WTC11 (cell line): ENCODE data around the gene CNTFR. TPM values are rescaled to one million over a fixed set of nuclear protein-coding genes. Genes with fewer than 3 reads are reported as not detected.

Source experiments
- ATAC-seq: fragments of 200-7000 bp; cut with Tn5 transposase; 2 replicates; pipeline ENCODE4 v1.10.0; 2021; ENCODE audit warnings: mild to moderate bottlenecking, moderate library complexity
- CTCF ChIA-PET: fragments of 300-600 bp; sonication (Branson Sonifier 250); formaldehyde crosslinking; loops from one replicate; lab custom pipeline; 2021; ENCODE audit warnings: antibody characterized with exemption; lab: Charles Lee
- POLR2A ChIA-PET: fragments of 350-600 bp; sonication (Branson Sonifier 250); formaldehyde crosslinking; loops from one replicate; lab custom pipeline; 2021; ENCODE audit warnings: antibody characterized with exemption; lab: Charles Lee
- DNase-seq: peaks from one replicate; pipeline ENCODE4 v3.0.0; 2021; ENCODE audit warnings: low spot score
- H3K27ac Mint-ChIP-seq: 2 replicates; pipeline ENCODE4 v1.8.0; 2021; ENCODE audit warnings: mixed read lengths
- H3K27me3 Mint-ChIP-seq: 2 replicates; pipeline ENCODE4 v1.8.0; 2021; ENCODE audit warnings: low read depth, mild to moderate bottlenecking, moderate library complexity, mixed read lengths
- H3K36me3 Mint-ChIP-seq: 2 replicates; pipeline ENCODE4 v1.8.0; 2021; ENCODE audit warnings: mixed read lengths
- H3K4me1 Mint-ChIP-seq: 2 replicates; pipeline ENCODE4 v1.8.0; 2022; ENCODE audit warnings: mixed read lengths
- H3K4me3 Mint-ChIP-seq: 2 replicates; pipeline ENCODE4 v1.8.0; 2021; ENCODE audit warnings: mild to moderate bottlenecking, moderate library complexity, mixed read lengths
- H3K9me3 Mint-ChIP-seq: 2 replicates; pipeline ENCODE4 v1.8.0; 2021; ENCODE audit warnings: mixed read lengths
- JAZF1 ChIP-seq: fragments of 250-450 bp; sonication (Bioruptor Pico); IDR thresholded peaks from 2 replicates; pipeline ENCODE4 v1.9.0; 2021; ENCODE audit warnings: moderate library complexity, mild to moderate bottlenecking, inconsistent platforms
- KAT7 ChIP-seq: sonication (generic); formaldehyde crosslinking; IDR thresholded peaks from 2 replicates; pipeline ENCODE4 v1.8.1; 2023; ENCODE audit warnings: missing genetic modification reagents, mild to moderate bottlenecking, borderline replicate concordance
- NR2C2 ChIP-seq: sonication (generic); formaldehyde crosslinking; IDR thresholded peaks from 2 replicates; pipeline ENCODE4 v1.8.0; 2022; ENCODE audit warnings: mild to moderate bottlenecking, missing genetic modification reagents
- RELA ChIP-seq: sonication (generic); formaldehyde crosslinking; IDR thresholded peaks from 2 replicates; pipeline ENCODE4 v1.8.1; 2022; ENCODE audit warnings: missing genetic modification reagents, mild to moderate bottlenecking, borderline replicate concordance
- RORB ChIP-seq: fragments of 250-450 bp; sonication (Bioruptor Pico); IDR thresholded peaks from 2 replicates; pipeline ENCODE4 v1.9.0; 2021; ENCODE audit warnings: mild to moderate bottlenecking
- SMAD4 ChIP-seq: sonication (generic); formaldehyde crosslinking; IDR thresholded peaks from 2 replicates; pipeline ENCODE4 v1.8.0; 2022; ENCODE audit warnings: mild to moderate bottlenecking, missing genetic modification reagents
- TCF7 ChIP-seq: sonication (generic); formaldehyde crosslinking; IDR thresholded peaks from 2 replicates; pipeline ENCODE4 v1.8.0; 2022; ENCODE audit warnings: mild to moderate bottlenecking, low read depth, missing genetic modification reagents, moderate library complexity
- ZBTB21 ChIP-seq: sonication (generic); formaldehyde crosslinking; IDR thresholded peaks from 2 replicates; pipeline ENCODE4 v1.8.1; 2023; ENCODE audit warnings: mild to moderate bottlenecking, missing genetic modification reagents, borderline replicate concordance
- ZNF138 ChIP-seq: sonication (generic); formaldehyde crosslinking; conservative IDR thresholded peaks from 2 replicates; pipeline ENCODE4 v1.8.1; 2022; ENCODE audit warnings: mild to moderate bottlenecking, moderate library complexity, missing genetic modification reagents
- ZNF232 ChIP-seq: sonication (generic); formaldehyde crosslinking; IDR thresholded peaks from 2 replicates; pipeline ENCODE4 v1.8.0; 2022; ENCODE audit warnings: mild to moderate bottlenecking, missing genetic modification reagents
- ZNF317 ChIP-seq: sonication (generic); formaldehyde crosslinking; IDR thresholded peaks from 2 replicates; pipeline ENCODE4 v1.8.1; 2023; ENCODE audit warnings: low read depth, mild to moderate bottlenecking, moderate library complexity, missing genetic modification reagents, borderline replicate concordance
- ZNF416 ChIP-seq: fragments of 250-450 bp; sonication (Bioruptor Pico); IDR thresholded peaks from 2 replicates; pipeline ENCODE4 v1.9.0; 2021; ENCODE audit warnings: mild to moderate bottlenecking, inconsistent platforms
- ZNF671 ChIP-seq: fragments of 250-450 bp; sonication (Bioruptor Pico); IDR thresholded peaks from 2 replicates; pipeline ENCODE4 v1.8.0; 2021; ENCODE audit warnings: mild to moderate bottlenecking
- total RNA-seq: library from RNA; stranded (reverse); gene quantifications from 3 replicates; pipeline ENCODE4 v1.2.3, GENCODE V29; 2021
- TF ChIP-seq, protein P1 (sequence below): sonication (generic); formaldehyde crosslinking; IDR thresholded peaks from 2 replicates; pipeline ENCODE4 v1.8.1; 2023; ENCODE audit warnings: mild to moderate bottlenecking, missing genetic modification reagents
- TF ChIP-seq, protein P2 (sequence below): sonication (generic); formaldehyde crosslinking; IDR thresholded peaks from 2 replicates; pipeline ENCODE4 v1.8.0; 2022; ENCODE audit warnings: mild to moderate bottlenecking, missing genetic modification reagents
- TF ChIP-seq, protein P3 (sequence below): sonication (generic); formaldehyde crosslinking; IDR thresholded peaks from 2 replicates; pipeline ENCODE4 v1.8.1; 2023; ENCODE audit warnings: mild to moderate bottlenecking, missing genetic modification reagents, moderate library complexity
- TF ChIP-seq, protein P4 (sequence below): fragments of 250-450 bp; sonication (Bioruptor Pico); conservative IDR thresholded peaks from 2 replicates; pipeline ENCODE4 v1.9.0; 2021; ENCODE audit warnings: mild to moderate bottlenecking
- TF ChIP-seq, protein P5 (sequence below): sonication (generic); formaldehyde crosslinking; IDR thresholded peaks from 2 replicates; pipeline ENCODE4 v1.8.1; 2022; ENCODE audit warnings: mild to moderate bottlenecking, moderate library complexity, missing genetic modification reagents

Gene CNTFR
- total RNA-seq, 1 experiment from 2014 or later, result 18.0 TPM

DNA sequence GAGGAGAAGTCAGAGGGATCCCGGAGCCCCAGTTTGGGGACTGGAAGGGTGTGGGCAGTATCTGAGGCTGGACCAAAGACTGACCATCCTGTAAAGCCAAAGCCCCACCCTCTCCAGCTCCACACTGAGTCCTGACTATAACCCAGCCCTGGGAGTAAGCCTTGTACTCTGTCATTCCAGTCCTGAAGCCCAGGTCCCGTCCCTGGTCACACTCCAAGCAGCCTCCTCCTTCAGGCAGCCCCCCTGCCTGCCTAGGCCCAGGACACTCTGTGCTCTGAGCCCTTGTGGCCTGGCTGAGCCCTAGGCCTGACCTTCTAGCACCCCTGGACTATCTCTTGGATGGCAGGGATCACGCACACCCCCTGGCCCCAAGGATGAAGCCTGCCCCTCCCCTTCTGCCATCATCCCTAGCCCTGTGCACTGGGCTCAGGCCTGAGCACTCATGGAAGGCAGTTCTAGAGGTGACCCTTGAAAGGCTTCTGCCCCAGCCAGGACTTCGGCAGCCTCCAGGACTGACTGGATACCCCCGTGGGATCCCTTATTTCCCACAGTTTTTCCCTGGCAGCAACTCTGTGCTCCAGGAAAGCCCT lies 38.7 kb downstream of the CNTFR start:
- Mint-ChIP-seq H3K4me1 (peaks cover 19% of the 10 kb centered on the region), H3K9me3 (no peaks in the 10 kb centered on the region), H3K4me3 (no peak overlapping the region), H3K27me3 (peaks cover 3% of the 10 kb centered on the region; the same call in 1 of the 2 replicates), H3K27ac (no peak overlapping the region), H3K36me3 (no peaks in the 10 kb centered on the region)
- DNase-seq (no peak), ATAC-seq (no peak)
- ChIA-PET POLR2A (no interaction called here), CTCF (interaction anchor here (1.0 to 8.0 kb wide), 4 partner anchors 38 to 150 kb away, joined by 3 to 192 read pairs (median 11); no protein-coding TSS in a partner anchor)
- TF ChIP-seq, protein P1, sequence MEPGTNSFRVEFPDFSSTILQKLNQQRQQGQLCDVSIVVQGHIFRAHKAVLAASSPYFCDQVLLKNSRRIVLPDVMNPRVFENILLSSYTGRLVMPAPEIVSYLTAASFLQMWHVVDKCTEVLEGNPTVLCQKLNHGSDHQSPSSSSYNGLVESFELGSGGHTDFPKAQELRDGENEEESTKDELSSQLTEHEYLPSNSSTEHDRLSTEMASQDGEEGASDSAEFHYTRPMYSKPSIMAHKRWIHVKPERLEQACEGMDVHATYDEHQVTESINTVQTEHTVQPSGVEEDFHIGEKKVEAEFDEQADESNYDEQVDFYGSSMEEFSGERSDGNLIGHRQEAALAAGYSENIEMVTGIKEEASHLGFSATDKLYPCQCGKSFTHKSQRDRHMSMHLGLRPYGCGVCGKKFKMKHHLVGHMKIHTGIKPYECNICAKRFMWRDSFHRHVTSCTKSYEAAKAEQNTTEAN, result no peak

DNA sequence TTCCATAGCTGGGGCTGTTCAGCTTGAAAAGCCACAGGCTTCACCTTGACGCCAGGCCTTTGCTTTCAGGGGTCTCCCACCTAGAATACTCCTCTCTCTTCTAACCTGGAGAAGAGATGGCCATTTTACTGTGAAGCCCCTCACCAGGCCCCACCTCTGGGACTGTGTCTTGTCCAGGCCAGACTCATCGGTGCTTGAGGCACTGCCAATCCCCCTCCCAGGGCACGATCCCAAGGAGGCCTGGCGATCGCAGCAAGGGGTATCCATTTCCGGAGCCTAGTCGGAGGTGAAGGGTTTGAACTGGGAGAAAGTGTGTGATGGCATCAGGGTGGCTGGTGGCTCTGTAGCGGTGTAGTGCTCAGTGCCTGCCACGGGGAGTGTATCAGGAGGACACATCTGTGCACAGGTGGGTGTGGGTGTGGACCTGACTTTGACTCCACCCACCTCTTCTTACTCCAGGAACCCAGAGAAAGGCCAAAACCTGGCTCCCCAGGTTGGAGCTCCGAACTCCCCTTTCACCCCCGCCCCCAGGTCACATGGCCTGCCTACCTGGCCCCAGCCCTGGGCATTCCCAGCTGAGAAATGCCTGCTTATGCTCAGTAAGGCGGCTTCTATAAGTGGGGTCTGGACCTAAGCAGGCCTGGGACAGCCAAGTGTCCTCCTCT lies 39.4 kb downstream of the CNTFR start:
- TF ChIP-seq, protein P2, sequence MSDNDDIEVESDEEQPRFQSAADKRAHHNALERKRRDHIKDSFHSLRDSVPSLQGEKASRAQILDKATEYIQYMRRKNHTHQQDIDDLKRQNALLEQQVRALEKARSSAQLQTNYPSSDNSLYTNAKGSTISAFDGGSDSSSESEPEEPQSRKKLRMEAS (CRISPR knock-in tag), result no peak
- no peak for TF ChIP-seq ZNF232 (CRISPR knock-in tag)
- TF ChIP-seq, protein P3, sequence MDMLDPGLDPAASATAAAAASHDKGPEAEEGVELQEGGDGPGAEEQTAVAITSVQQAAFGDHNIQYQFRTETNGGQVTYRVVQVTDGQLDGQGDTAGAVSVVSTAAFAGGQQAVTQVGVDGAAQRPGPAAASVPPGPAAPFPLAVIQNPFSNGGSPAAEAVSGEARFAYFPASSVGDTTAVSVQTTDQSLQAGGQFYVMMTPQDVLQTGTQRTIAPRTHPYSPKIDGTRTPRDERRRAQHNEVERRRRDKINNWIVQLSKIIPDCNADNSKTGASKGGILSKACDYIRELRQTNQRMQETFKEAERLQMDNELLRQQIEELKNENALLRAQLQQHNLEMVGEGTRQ (CRISPR knock-in tag), result 0 out of 2 replicates have a peak, but pooled peaks have one; percentile 20
- TF ChIP-seq, all 79 proteins: peak for 1
- ChIA-PET POLR2A (no interaction called here), CTCF (interaction anchor here (1.0 to 8.0 kb wide), 5 partner anchors 38 to 150 kb away, joined by 3 to 192 read pairs (median 3); no protein-coding TSS in a partner anchor)
- Mint-ChIP-seq H3K4me1 (peaks cover 15% of the 10 kb centered on the region), H3K27me3 (peaks cover 3% of the 10 kb centered on the region), H3K4me3 (no peak overlapping the region), H3K36me3 (no peaks in the 10 kb centered on the region), H3K9me3 (no peaks in the 10 kb centered on the region), H3K27ac (no peak overlapping the region)
- ATAC-seq (no peak), DNase-seq (no peak)

DNA sequence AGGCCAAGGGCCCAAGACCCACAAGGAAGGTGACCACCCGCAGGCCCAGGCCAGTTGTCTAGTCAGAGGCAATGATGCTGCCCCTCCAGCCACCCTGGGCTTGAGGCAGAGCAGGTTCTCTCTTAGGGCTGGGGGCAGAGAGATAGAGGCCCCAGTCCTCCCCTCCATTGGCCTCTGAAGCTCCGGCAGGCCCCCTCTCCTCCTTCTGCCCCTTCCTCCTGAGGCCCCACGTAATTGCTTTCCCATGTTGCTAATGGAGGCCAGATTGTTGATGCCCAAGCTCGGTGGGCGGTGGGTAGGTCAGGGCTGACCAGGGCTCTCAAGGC lies 40.2 kb downstream of the CNTFR start:
- Mint-ChIP-seq H3K27me3 (no peaks in the 10 kb centered on the region; the same call in 1 of the 2 replicates), H3K27ac (no peak overlapping the region), H3K9me3 (no peaks in the 10 kb centered on the region), H3K4me3 (no peak overlapping the region), H3K4me1 (peaks cover 7% of the 10 kb centered on the region), H3K36me3 (no peaks in the 10 kb centered on the region)
- ChIA-PET POLR2A (no interaction called here), CTCF (interaction anchor here (1.4 to 8.0 kb wide), 3 partner anchors 43 to 146 kb away, joined by 3 to 192 read pairs (median 19); no protein-coding TSS in a partner anchor)
- no peak for ATAC-seq
- DNase-seq, result no peak
- TF ChIP-seq ZNF671 (no peak), JAZF1 (CRISPR knock-in tag) (no peak), ZNF317 (CRISPR knock-in tag) (no peak), NR2C2 (no peak), ZNF416 (CRISPR knock-in tag) (no peak), TCF7 (CRISPR knock-in tag) (no peak), RELA (no peak), KAT7 (CRISPR knock-in tag) (no peak), RORB (CRISPR knock-in tag) (no peak), ZNF138 (CRISPR knock-in tag) (no peak), SMAD4 (CRISPR knock-in tag) (no peak), ZBTB21 (CRISPR knock-in tag) (no peak)
- TF ChIP-seq, protein P4, sequence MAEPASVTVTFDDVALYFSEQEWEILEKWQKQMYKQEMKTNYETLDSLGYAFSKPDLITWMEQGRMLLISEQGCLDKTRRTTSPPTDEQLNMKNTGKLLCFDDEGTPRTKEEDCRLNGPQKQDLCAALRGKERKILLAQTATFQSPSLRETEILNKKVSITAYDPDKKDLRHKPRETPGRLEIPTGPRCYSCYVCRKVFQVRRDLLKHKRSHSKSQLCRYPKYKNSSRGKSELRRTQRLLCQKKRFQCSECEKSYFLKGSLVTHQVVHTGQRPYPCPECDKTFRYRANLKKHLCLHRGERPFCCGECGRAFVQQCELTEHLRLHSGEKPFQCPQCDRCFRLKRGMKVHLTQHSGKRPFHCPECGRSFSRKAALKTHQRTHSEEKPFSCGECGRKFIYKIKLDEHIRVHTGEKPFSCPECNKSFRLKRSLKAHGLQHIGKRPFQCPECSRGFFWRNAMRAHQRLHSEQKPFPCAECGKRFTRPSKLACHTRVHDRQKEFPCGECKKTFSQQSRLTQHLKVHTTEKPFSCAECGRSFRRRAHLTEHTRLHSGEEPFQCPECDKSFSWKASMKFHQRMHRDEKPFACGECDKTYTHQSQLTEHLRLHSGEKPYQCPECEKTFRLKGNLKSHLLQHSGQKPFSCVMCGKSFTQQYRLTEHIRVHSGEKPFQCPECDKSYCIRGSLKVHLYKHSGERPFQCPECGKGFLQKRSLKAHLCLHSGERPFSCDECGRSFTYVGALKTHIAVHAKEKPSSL, result no peak
- TF ChIP-seq, protein P5, sequence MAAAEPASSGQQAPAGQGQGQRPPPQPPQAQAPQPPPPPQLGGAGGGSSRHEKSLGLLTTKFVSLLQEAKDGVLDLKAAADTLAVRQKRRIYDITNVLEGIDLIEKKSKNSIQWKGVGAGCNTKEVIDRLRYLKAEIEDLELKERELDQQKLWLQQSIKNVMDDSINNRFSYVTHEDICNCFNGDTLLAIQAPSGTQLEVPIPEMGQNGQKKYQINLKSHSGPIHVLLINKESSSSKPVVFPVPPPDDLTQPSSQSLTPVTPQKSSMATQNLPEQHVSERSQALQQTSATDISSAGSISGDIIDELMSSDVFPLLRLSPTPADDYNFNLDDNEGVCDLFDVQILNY (CRISPR knock-in tag), result no peak
